HCT116 (cell line): ENCODE data around the gene COL23A1. TPM values are rescaled to one million over a fixed set of nuclear protein-coding genes. Genes with fewer than 3 reads are reported as not detected.

ENCODE experiments used
- ATAC-seq: fragments of 200-7000 bp; cut with Tn5 transposase; 2 replicates; pipeline ENCODE4 v1.9.1; 2020; ENCODE audit warnings: mild to moderate bottlenecking, moderate library complexity
- BruUV-seq: library from RNA; stranded (reverse); fragments of 400-500 nt; replicated peaks from 2 replicates; lab custom pipeline; 2021; lab: Mats Ljungman, UMichigan
- CTCF ChIA-PET: fragments of 300-600 bp; sonication (Branson Sonifier 250); formaldehyde crosslinking; loops from one replicate; lab custom pipeline; 2021; ENCODE audit warnings: antibody characterized with exemption; lab: Charles Lee
- POLR2A ChIA-PET: fragments of 300-600, 350-600 bp; sonication (Branson Sonifier 250); formaldehyde crosslinking; loops from one replicate; lab custom pipeline; 2021; ENCODE audit warnings: antibody characterized with exemption; lab: Charles Lee
- RAD21 ChIA-PET, 2 experiments: fragments of 300-600 bp; sonication (Branson Sonifier 250); formaldehyde crosslinking; loops; one replicate each; lab custom pipeline; 2023; ENCODE audit warnings: low total read pairs in 2 of 2; ENCODE audit not compliant: uncharacterized antibody in 2 of 2, unreplicated experiment in 2 of 2, low non-redundant PET in 1 of 2; lab: Charles Lee
- DNase-seq: peaks from one replicate; pipeline ENCODE4 v3.0.0-alpha.2; 2010; ENCODE audit warnings: low read depth, low spot score
- H2AFZ ChIP-seq: fragments of 200-600 bp; shearing (Covaris generic), sonication (generic); 2 replicates; pipeline ENCODE4 v1.6.1; 2017; ENCODE audit warnings: low read depth, mixed run types, mixed read lengths, antibody characterized with exemption, low read length; ENCODE audit not compliant: poor library complexity, severe bottlenecking
- H3K27ac ChIP-seq: 2 replicates; pipeline ENCODE4 v1.5.1; 2012; ENCODE audit warnings: low read depth, low read length
- H3K27me3 ChIP-seq: fragments of 200-600 bp; sonication (generic); 2 replicates; pipeline ENCODE4 v1.6.1; 2016; ENCODE audit warnings: mixed run types, low read length, mixed read lengths; ENCODE audit not compliant: insufficient read depth
- H3K36me3 ChIP-seq, 2 experiments: fragments of 200-500 bp in 1 of 2; fragments of 200-600 bp in 1 of 2; sonication (Bioruptor generic) in 1 of 2; sonication (generic) in 1 of 2; 2 replicates each; pipeline versions ENCODE4 v1.5.1 to v1.6.1; 2014 to 2016; ENCODE audit warnings: low read length in 2 of 2, inconsistent platforms in 1 of 2, mixed read lengths in 1 of 2, mixed run types in 1 of 2; ENCODE audit not compliant: insufficient read depth in 2 of 2, control insufficient read depth in 1 of 2
- H3K4me1 ChIP-seq, 2 experiments: fragments of 200-600 bp in 1 of 2; sonication (generic) in 1 of 2; 2 replicates each; pipeline versions ENCODE4 v1.5.1 to v1.6.1; 2012 to 2017; ENCODE audit warnings: low read length in 2 of 2, inconsistent platforms in 1 of 2, mild to moderate bottlenecking in 1 of 2, mixed read lengths in 1 of 2, mixed run types in 1 of 2, moderate library complexity in 1 of 2; ENCODE audit not compliant: insufficient read depth in 2 of 2, control insufficient read depth in 1 of 2
- H3K4me2 ChIP-seq: fragments of 200-600 bp; sonication (generic); 2 replicates; pipeline ENCODE4 v1.6.1; 2017; ENCODE audit warnings: mixed run types, low read length, mixed read lengths
- H3K4me3 ChIP-seq, 2 experiments: fragments of 200-600 bp in 1 of 2; sonication (generic) in 1 of 2; replicated peaks in 1 of 2; 2 replicates each; pipeline ENCODE4 v1.5.1; 2011 to 2016; ENCODE audit warnings: low read length in 2 of 2, control low read depth in 1 of 2, low read depth in 1 of 2, mild to moderate bottlenecking in 1 of 2, mixed read lengths in 1 of 2, mixed run types in 1 of 2
- H3K79me2 ChIP-seq: fragments of 200-600 bp; sonication (generic); 2 replicates; pipeline ENCODE4 v1.6.1; 2017; ENCODE audit warnings: mild to moderate bottlenecking, mixed run types, low read length, moderate library complexity, mixed read lengths; ENCODE audit not compliant: insufficient read depth
- H3K9ac ChIP-seq: fragments of 200-600 bp; sonication (generic); 2 replicates; pipeline ENCODE4 v1.6.1; 2016; ENCODE audit warnings: low read length, mixed read lengths
- H3K9me2 ChIP-seq: fragments of 200-600 bp; sonication (generic), shearing (Covaris generic); 2 replicates; pipeline ENCODE4 v1.6.1; 2017; ENCODE audit warnings: mixed run types, mild to moderate bottlenecking, moderate library complexity; ENCODE audit not compliant: insufficient read depth
- H3K9me3 ChIP-seq, 2 experiments: fragments of 200-500 bp in 1 of 2; fragments of 200-600 bp in 1 of 2; sonication (Bioruptor generic) in 1 of 2; sonication (generic) in 1 of 2; 2 replicates each; pipeline ENCODE4 v1.6.1; 2014 to 2017; ENCODE audit warnings: low read length in 2 of 2, mixed read lengths in 2 of 2, inconsistent platforms in 1 of 2, low read depth in 1 of 2, mild to moderate bottlenecking in 1 of 2, mixed run types in 1 of 2, moderate library complexity in 1 of 2; ENCODE audit not compliant: control insufficient read depth in 1 of 2, insufficient read depth in 1 of 2
- H4K20me1 ChIP-seq: fragments of 200-600 bp; sonication (generic), shearing (Covaris generic); 2 replicates; pipeline ENCODE4 v1.6.1; 2017; ENCODE audit warnings: mixed run types, mild to moderate bottlenecking, moderate library complexity; ENCODE audit not compliant: insufficient read depth
- CBX3 ChIP-seq: IDR thresholded peaks from 2 replicates; pipeline ENCODE4 v1.6.1; 2012; ENCODE audit warnings: low read depth
- CEBPB ChIP-seq: IDR thresholded peaks from 2 replicates; pipeline ENCODE4 v1.6.1; 2012; ENCODE audit warnings: low read depth
- EGR1 ChIP-seq: IDR thresholded peaks from 2 replicates; pipeline ENCODE4 v1.6.1; 2012; ENCODE audit warnings: low read depth
- EZH2 ChIP-seq: fragments of 200-600 bp; sonication (generic); IDR thresholded peaks from 2 replicates; pipeline ENCODE4 v1.6.1; 2017; ENCODE audit warnings: antibody characterized with exemption, mixed run types
- FOSL1 ChIP-seq: IDR thresholded peaks from 2 replicates; pipeline ENCODE4 v1.6.1; 2012; ENCODE audit warnings: low read depth
- JUND ChIP-seq: IDR thresholded peaks from 2 replicates; pipeline ENCODE4 v1.6.1; 2012
- POLR2A ChIP-seq: IDR thresholded peaks from 2 replicates; pipeline ENCODE4 v1.7.0; 2011; ENCODE audit warnings: borderline replicate concordance; ENCODE audit not compliant: insufficient read depth, insufficient read length; ENCODE audit errors: extremely low read depth
- SP1 ChIP-seq: IDR thresholded peaks from 2 replicates; pipeline ENCODE4 v1.6.1; 2012; ENCODE audit warnings: low read depth
- SRF ChIP-seq: IDR thresholded peaks from 2 replicates; pipeline ENCODE4 v1.6.1; 2012; ENCODE audit warnings: low read depth
- TCF7L2 ChIP-seq: IDR thresholded peaks from 2 replicates; pipeline ENCODE4 v1.7.0; 2011; ENCODE audit warnings: borderline replicate concordance, inconsistent platforms; ENCODE audit not compliant: insufficient read depth, insufficient read length; ENCODE audit errors: extremely low read depth
- YY1 ChIP-seq: IDR thresholded peaks from 2 replicates; pipeline ENCODE4 v1.6.1; 2011; ENCODE audit warnings: low read length, low read depth, moderate library complexity, mild to moderate bottlenecking; ENCODE audit not compliant: insufficient replicate concordance; ENCODE audit errors: extremely low read depth
- ZFX ChIP-seq: fragments of 450-650 bp; IDR thresholded peaks from 2 replicates; pipeline ENCODE4 v1.6.1; 2017
- intact Hi-C: fragments of 100-400 bp; cut with micrococcal nuclease; formaldehyde crosslinking; loops from 2 replicates; pipeline ENCODE4 v1.10.0; 2022
- total RNA-seq: library from RNA; stranded (reverse); gene quantifications from one replicate; pipeline ENCODE4 v1.2.1, GENCODE V29; 2021; ENCODE audit not compliant: unreplicated experiment
- TF ChIP-seq, protein P1 (sequence below): IDR thresholded peaks from 2 replicates; pipeline ENCODE4 v1.6.1; 2012
- TF ChIP-seq, protein P2 (sequence below): IDR thresholded peaks from 2 replicates; pipeline ENCODE4 v1.6.1; 2012
- TF ChIP-seq, protein P3 (sequence below), 3 experiments: fragments of 200-600 bp in 1 of 3; sonication (generic) in 1 of 3; IDR thresholded peaks in 2 of 3; conservative IDR thresholded peaks in 1 of 3; 2 replicates each; pipeline ENCODE4 v1.5.1; 2012 to 2017; ENCODE audit warnings: low read depth in 2 of 3, low read length in 2 of 3, antibody characterized with exemption in 1 of 3, borderline replicate concordance in 1 of 3, control low read depth in 1 of 3, mild to moderate bottlenecking in 1 of 3, mixed read lengths in 1 of 3, mixed run types in 1 of 3, moderate library complexity in 1 of 3; ENCODE audit not compliant: insufficient read depth in 1 of 3

COL23A1 gene
- total RNA-seq, 1 experiment from 2014 or later = not detected

DNA sequence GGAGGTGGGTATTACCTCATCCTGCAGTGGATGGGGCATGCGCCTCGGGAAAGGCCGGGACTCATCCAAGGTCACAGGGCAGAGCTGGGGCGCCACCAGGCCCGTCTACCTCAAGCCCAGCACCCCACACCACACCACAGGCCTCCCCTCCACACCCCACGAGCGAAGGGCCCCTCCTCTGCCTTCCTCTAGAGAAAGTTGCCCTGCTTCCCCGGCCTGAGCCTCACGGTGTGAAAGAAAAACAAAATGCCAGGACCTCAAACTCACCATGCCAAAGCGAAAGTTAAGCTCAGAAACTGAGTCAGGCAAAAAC is 161.1 kb downstream of the COL23A1 start:
- no peak overlapping the region for H2AFZ ChIP-seq
- TF ChIP-seq TCF7L2 = no peak
- TF ChIP-seq FOSL1 = no peak
- no peak for TF ChIP-seq ZFX
- no peak for TF ChIP-seq CEBPB
- TF ChIP-seq SP1 = no peak
- TF ChIP-seq EGR1 = no peak
- TF ChIP-seq, protein P1, sequence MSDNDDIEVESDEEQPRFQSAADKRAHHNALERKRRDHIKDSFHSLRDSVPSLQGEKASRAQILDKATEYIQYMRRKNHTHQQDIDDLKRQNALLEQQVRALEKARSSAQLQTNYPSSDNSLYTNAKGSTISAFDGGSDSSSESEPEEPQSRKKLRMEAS = no peak
- TF ChIP-seq, protein P2, sequence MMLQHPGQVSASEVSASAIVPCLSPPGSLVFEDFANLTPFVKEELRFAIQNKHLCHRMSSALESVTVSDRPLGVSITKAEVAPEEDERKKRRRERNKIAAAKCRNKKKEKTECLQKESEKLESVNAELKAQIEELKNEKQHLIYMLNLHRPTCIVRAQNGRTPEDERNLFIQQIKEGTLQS = no peak
- TF ChIP-seq EZH2 = no peak
- TF ChIP-seq, all 23 proteins: peak for 0
- H3K79me2 ChIP-seq = no peaks in the 10 kb centered on the region
- H3K9me2 ChIP-seq = no peaks in the 10 kb centered on the region
- H3K36me3 ChIP-seq = no peaks in the 10 kb centered on the region
- H4K20me1 ChIP-seq = no peaks in the 10 kb centered on the region
- BruUV-seq = no TSS peak
- no peak overlapping the region for H3K4me3 ChIP-seq
- H3K9ac ChIP-seq = no peak overlapping the region
- H3K4me1 ChIP-seq = no peaks in the 10 kb centered on the region
- no peak overlapping the region for H3K4me2 ChIP-seq
- H3K27me3 ChIP-seq = no peaks in the 10 kb centered on the region
- no peak overlapping the region for H3K27ac ChIP-seq
- ChIA-PET POLR2A (no interaction called here), RAD21 (no interaction called here), CTCF (interaction anchor here (1.0 kb wide), 1 partner anchor 14 kb away, joined by 4 read pairs; no protein-coding TSS in a partner anchor)
- ATAC-seq (no peak), DNase-seq (no peak)
- intact Hi-C loops = no loop called here
- H3K9me3 ChIP-seq = no peaks in the 10 kb centered on the region

DNA sequence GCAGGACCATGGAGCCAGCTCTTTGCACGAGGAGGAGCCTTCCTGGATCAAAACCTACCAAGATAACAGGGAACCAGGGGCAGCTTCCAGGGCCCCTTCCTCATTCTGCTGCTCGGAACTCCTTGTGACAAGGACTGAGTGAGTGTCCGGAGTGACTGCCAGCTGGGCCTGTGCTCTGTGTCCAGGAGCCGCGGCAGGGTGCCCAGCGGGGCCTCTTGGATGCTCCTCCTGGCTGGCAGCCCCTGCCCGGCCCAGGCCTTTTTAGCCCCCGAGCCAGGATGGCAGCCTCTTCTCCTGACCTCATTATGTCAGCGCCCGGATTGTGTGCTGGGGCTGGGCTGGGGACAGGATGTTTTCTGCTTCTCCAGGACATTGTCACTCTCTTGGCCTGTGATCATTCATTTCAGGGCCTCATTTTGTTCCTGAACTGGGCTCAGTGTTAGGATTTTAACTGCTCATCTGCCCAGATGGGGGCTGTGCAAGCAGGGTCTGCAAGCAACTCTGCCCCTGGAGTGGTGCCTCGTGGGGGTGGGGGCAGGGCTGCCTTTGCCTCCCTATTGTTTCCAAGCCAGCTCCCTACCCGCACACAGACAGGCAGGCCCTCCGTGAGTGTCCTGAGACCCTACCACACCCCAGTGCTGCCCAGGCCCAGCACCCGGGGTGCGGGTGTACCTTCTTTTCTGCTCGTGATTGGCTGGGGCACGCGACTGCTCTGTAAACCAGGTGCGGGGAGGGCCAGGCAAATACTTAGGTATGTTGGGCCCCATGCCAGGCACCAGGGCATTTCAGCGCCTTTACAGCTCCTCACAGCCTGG is 161.6 kb downstream of the COL23A1 start:
- Histone ChIP-seq H3K36me3 (no peaks in the 10 kb centered on the region), H2AFZ (no peak overlapping the region), H4K20me1 (no peaks in the 10 kb centered on the region), H3K9me3 (no peaks in the 10 kb centered on the region), H3K4me3 (no peak overlapping the region), H3K4me1 (no peaks in the 10 kb centered on the region), H3K4me2 (no peak overlapping the region), H3K9me2 (no peaks in the 10 kb centered on the region), H3K27me3 (no peaks in the 10 kb centered on the region), H3K9ac (no peak overlapping the region), H3K79me2 (no peaks in the 10 kb centered on the region), H3K27ac (no peak overlapping the region)
- ChIA-PET RAD21 (no interaction called here), CTCF (interaction anchor here (1.0 kb wide), 1 partner anchor 15 kb away, joined by 4 read pairs; no protein-coding TSS in a partner anchor), POLR2A (no interaction called here)
- BruUV-seq = no TSS peak
- DNase-seq (no peak), ATAC-seq (no peak)
- intact Hi-C loops = no loop called here
- TF ChIP-seq FOSL1 (no peak), SRF (no peak), POLR2A (no peak), ZFX (no peak), TCF7L2 (no peak), EZH2 (no peak), JUND (no peak), CEBPB (no peak), CBX3 (no peak), YY1 (no peak)
- TF ChIP-seq, protein P3, sequence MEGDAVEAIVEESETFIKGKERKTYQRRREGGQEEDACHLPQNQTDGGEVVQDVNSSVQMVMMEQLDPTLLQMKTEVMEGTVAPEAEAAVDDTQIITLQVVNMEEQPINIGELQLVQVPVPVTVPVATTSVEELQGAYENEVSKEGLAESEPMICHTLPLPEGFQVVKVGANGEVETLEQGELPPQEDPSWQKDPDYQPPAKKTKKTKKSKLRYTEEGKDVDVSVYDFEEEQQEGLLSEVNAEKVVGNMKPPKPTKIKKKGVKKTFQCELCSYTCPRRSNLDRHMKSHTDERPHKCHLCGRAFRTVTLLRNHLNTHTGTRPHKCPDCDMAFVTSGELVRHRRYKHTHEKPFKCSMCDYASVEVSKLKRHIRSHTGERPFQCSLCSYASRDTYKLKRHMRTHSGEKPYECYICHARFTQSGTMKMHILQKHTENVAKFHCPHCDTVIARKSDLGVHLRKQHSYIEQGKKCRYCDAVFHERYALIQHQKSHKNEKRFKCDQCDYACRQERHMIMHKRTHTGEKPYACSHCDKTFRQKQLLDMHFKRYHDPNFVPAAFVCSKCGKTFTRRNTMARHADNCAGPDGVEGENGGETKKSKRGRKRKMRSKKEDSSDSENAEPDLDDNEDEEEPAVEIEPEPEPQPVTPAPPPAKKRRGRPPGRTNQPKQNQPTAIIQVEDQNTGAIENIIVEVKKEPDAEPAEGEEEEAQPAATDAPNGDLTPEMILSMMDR (IDR thresholded peaks at IDR 0.05 in 2 of 3, conservative IDR thresholded peaks at IDR 0.05 in 1 of 3; ENCODE audit: borderline replicate concordance in 1 of 3, insufficient read depth in 1 of 3, low read depth in 2 of 3, low read length in 2 of 3) = no peak
- TF ChIP-seq, protein P2 = no peak
